Liver (tissue), 3 donors: ENCODE measurements around the gene TFDP1.

Experiments
- EGR1 ChIP-seq, 2 donors: IDR thresholded peaks; 2 replicates each; pipeline ENCODE4 v1.6.1; 2016 to 2018; ENCODE audit warnings: antibody characterized with exemption in 2 of 2, low read depth in 2 of 2
- SP1 ChIP-seq: IDR thresholded peaks from 2 replicates; pipeline ENCODE4 v1.6.1; 2018; ENCODE audit warnings: antibody characterized with exemption, mild to moderate bottlenecking
- YY1 ChIP-seq: IDR thresholded peaks from 2 replicates; pipeline ENCODE4 v1.6.1; 2016; ENCODE audit warnings: antibody characterized with exemption, mild to moderate bottlenecking
- TF ChIP-seq, protein P1 (sequence below): IDR thresholded peaks from 2 replicates; pipeline ENCODE4 v1.6.1; 2016; ENCODE audit warnings: antibody characterized with exemption
- TF ChIP-seq, protein P2 (sequence below): IDR thresholded peaks from 2 replicates; pipeline ENCODE4 v1.6.1; 2016; ENCODE audit warnings: antibody characterized with exemption
- TF ChIP-seq, protein P3 (sequence below): fragments of 150-350 bp; IDR thresholded peaks from 2 replicates; pipeline ENCODE4 v1.5.1; 2017; ENCODE audit warnings: improper control_type of control experiment, low read depth, low read length; ENCODE audit not compliant: missing input control
- donor health status: healthy.
- donor health status: healthy.

DNA sequence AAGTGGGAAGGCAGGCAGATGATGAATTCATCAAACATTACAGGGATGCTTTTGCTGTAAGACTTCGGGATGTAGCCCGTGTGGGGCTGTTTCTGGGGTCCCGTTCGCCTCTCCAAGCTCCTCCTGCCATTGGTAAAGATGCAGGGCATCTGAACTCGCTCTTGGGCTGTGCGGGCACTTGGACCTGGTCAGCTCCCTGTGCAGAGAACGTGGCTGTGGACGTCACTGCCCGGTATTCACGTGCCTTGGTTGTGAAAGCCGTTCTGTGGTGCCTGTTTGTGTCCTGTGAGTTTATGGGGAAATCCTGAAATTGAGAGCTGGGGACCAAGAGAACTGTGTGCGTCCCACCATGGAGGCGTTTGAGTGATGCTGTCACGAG lies 5.4 kb downstream of the TFDP1 start:
- TF ChIP-seq, protein P1, sequence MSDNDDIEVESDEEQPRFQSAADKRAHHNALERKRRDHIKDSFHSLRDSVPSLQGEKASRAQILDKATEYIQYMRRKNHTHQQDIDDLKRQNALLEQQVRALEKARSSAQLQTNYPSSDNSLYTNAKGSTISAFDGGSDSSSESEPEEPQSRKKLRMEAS = no peak
- TF ChIP-seq EGR1 (IDR thresholded peaks at IDR 0.05; ENCODE audit: low read depth in 2 of 2) (no peak), SP1 (no peak), YY1 (no peak)
- TF ChIP-seq, protein P2, sequence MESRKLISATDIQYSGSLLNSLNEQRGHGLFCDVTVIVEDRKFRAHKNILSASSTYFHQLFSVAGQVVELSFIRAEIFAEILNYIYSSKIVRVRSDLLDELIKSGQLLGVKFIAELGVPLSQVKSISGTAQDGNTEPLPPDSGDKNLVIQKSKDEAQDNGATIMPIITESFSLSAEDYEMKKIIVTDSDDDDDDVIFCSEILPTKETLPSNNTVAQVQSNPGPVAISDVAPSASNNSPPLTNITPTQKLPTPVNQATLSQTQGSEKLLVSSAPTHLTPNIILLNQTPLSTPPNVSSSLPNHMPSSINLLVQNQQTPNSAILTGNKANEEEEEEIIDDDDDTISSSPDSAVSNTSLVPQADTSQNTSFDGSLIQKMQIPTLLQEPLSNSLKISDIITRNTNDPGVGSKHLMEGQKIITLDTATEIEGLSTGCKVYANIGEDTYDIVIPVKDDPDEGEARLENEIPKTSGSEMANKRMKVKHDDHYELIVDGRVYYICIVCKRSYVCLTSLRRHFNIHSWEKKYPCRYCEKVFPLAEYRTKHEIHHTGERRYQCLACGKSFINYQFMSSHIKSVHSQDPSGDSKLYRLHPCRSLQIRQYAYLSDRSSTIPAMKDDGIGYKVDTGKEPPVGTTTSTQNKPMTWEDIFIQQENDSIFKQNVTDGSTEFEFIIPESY = no peak
- TF ChIP-seq, protein P3, sequence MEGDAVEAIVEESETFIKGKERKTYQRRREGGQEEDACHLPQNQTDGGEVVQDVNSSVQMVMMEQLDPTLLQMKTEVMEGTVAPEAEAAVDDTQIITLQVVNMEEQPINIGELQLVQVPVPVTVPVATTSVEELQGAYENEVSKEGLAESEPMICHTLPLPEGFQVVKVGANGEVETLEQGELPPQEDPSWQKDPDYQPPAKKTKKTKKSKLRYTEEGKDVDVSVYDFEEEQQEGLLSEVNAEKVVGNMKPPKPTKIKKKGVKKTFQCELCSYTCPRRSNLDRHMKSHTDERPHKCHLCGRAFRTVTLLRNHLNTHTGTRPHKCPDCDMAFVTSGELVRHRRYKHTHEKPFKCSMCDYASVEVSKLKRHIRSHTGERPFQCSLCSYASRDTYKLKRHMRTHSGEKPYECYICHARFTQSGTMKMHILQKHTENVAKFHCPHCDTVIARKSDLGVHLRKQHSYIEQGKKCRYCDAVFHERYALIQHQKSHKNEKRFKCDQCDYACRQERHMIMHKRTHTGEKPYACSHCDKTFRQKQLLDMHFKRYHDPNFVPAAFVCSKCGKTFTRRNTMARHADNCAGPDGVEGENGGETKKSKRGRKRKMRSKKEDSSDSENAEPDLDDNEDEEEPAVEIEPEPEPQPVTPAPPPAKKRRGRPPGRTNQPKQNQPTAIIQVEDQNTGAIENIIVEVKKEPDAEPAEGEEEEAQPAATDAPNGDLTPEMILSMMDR = no peak
